ENCODE data around the gene MRPS10.

- no peak for TF ChIP-seq CTCF (IDR thresholded peaks at IDR 0.05; ENCODE audit: low read depth, low read length, poor library complexity, severe bottlenecking)
- no peak for TF ChIP-seq EZH2phosphoT487 (IDR thresholded peaks at IDR 0.05; ENCODE audit: borderline replicate concordance, low read length)
Observed at GRCh38 chr6:42221546-42221945, 3.9 kb upstream of the MRPS10 start.
